ENCODE data around the gene RGR.

Gene RGR, protein sequence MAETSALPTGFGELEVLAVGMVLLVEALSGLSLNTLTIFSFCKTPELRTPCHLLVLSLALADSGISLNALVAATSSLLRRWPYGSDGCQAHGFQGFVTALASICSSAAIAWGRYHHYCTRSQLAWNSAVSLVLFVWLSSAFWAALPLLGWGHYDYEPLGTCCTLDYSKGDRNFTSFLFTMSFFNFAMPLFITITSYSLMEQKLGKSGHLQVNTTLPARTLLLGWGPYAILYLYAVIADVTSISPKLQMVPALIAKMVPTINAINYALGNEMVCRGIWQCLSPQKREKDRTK

GRCh38 chr10:84244651-84245270 is at the start of gene RGR:
Gene RGR (plus strand): TSS chr10:84245053. CDS start chr10:84245091, 38 bp downstream.
- DNase-seq: no peak

DNA sequence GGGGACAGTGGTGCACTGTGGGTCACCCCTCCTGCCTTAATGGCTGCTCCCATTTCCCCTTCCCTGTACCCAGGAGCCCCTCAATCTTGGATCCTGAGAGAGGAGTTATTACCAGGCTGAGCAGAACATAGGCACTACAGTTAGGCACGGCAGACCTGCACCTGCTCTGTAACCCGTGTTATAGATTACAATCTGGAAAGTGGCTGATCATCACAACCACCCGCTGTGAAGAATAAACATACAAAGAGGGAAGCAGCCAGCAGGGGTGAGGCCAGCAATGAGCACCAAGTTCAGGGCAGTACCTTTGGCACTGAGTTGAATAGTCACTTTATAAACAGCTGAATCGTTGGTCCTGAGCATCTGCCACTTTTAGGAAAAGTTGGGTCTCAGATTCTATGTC is 48.8 kb upstream of the RGR start:
- DNase-seq: no peak

GRCh38 chr10:84196941-84197340 is 47.9 kb upstream of the RGR start:
- DNase-seq: no peak

DNA sequence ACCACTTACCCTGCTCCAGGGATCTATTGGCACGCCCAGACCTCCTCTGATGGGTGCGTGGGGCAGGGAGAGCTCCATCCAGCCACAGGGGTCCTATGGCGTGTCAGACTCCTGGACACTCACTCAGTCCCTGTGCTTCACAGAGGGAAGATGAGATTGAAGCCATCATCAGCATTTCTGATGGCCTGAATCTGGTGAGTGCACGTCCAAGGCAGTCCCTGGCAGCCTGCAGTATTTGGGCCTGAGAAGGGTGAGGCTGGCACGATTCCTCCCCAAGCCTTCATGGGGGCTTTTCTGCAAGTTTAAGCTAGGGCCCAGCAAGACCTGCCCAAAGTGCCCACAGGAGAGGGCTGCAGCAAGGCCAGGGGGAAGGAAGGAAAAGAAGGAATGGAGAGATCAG is 47.2 kb upstream of the RGR start:
- no peak for DNase-seq

DNA sequence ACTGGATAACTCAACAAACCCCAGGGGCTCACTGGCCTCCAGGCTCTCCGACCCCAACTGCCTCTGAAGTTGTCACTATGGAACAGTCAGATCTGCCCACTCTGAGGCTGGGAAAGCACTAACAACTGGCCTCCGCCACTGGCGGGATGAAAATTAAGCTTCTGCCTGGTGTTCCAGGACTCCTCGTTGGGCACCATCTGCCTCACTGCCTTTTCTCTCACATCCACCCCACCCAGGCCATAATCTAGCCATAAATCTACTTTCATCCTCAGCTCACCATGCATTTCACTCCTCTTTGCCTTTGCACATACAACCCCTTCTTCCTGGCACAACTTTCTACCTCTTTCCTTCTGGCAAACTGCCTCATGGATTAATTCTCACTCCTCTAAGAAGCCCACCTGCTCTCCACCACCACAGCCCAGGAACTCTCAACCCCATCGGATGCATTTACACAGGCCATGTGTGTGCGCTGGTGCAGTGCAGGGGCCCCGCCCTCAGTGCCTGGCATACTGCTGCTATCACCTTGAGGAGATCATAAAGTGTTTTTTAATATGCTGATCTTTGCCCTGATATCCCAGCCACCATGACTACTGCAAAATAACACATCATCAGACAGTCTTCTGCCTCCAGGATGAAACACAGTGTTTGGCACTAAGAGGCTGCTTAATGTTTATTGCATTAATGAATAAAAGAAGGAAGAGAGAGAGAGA is 46.5 kb upstream of the RGR start:
- no peak for DNase-seq

DNA sequence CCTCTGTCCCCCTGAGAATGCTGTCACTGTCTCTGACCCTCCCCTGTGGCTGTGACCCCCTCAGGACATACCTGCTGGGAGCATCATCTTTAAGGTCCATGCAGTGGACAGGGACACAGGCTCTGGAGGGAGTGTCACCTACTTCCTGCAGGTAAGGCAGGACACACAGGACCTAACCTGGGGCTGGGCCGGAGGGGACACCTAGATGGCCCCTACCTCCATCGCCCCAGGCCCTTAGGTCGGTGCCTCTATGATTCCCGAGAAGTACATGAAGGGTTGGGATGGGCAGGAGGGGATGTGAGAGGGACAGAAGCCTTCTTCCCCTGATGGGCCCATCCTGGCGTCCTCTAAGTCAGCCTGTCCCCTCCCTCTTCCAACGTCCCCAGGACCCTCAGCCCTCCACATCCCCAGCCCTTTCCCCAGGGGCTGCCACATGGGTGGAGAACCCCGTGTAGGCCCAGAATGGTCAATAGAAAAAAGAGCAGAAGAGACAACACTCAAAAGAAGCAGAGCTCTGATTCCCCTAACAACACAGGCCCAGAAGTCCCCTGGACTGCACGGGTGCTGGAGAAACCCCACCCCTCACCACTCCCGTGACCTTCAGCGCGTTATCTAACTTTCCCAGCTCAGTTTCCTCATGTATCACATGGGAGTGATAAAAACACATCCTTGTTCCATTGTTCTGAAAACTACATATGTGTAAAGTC is 44.2 kb upstream of the RGR start:
- DNase-seq: no peak

- no peak for DNase-seq
Observed at GRCh38 chr10:84201244-84201606, 43.6 kb upstream of the RGR start.

DNA sequence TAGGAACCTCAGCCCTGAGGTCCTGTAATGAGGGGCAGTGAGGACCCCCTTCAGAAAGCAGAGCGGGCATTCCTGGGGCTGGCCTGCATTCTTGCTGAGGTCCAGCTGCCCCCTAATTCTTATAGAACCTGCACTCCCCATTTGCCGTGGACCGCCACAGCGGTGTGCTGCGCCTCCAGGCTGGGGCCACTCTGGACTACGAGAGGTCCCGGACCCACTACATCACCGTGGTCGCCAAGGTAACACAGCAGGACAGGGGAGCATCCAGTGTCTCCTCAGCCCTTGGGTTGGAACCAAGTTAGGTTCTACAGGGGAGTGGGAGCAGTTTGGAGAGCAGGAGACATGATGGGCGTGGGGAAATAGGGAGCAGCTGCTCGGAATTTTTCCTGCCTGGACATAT is 43.2 kb upstream of the RGR start:
- DNase-seq: no peak

DNA sequence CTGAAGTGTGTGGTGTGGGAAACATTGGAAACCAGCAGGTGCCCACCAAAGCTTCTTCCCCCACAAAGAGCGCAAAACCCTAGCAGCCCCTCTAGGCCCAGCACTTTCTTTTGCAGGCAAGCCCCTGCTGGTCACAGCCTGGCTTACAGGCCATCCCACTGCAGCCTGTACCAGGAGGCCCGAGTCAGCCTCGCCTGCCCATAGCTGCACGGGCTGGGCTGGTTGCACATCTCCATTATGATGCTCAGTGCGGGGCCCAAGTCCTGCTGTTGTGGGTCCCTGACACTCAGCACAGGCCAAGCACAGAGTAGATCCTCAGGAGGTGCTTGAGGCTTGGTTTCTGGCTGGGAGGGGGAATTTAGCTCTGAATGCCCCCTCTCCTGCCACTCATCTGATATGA is 42.5 kb upstream of the RGR start:
- no peak for DNase-seq

DNA sequence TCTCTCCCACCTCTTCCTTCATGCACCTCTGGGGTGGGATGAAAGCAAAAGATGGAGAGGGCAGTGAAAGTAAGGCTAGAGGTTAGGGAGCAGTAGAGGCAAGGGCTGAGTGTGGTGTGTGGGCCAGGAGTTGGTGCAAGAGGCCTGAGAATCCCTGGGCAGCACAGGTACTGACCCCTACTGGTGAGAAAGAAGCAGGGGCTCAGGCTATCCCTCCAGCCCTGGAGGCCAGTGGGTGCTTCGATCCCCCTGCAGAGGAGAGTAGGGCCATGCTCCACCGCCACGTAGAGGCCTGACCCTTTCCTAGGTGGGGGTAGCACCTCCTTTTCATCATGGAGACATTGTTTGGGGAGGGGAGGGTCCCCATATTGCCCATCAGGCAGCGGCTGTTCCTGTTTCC is 40.7 kb upstream of the RGR start:
- DNase-seq: no peak

- no peak for DNase-seq
Observed at GRCh38 chr10:84204610-84205009, 40.2 kb upstream of the RGR start.

GRCh38 chr10:84205049-84205852 is 39.6 kb upstream of the RGR start:
- DNase-seq: peak; percentile 26

GRCh38 chr10:84205853-84206525 is 38.9 kb upstream of the RGR start:
- DNase-seq: no peak

DNA sequence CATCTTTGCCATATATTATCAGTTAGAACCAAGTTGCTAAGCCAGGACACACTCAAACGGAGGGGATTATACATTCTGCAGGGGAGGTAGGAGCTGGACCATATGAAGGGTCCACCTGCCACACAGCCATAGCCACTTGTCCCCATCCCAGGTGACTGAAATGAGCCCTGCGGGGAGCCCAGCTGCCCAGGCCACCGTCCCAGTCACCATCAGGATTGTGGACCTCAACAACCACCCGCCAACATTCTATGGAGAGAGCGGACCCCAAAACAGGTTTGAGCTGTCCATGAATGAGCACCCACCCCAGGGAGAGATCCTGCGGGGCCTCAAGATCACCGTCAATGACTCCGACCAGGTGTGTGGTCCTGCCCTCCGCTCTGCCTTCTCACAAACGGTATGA is 36.8 kb upstream of the RGR start:
- DNase-seq: no peak

DNA sequence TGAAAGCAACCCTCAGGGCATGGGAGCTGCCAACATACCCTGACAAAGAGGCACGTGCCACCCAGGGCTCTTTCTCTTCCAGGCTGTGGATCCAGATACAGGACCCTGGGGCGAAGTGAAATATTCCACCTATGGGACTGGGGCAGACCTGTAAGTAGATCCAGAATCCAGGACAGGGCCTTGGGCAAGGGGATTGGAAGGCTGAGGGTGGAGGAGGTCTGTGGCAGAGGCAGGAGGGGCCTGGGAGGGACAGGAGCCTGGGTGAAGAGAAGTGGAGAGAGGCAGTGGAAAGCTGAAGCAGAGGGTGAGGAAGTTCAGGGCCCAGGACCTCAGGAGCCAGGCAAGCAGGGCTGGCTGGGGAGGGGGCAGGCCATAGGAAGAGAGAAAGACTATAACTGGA is 33.3 kb upstream of the RGR start:
- no peak for DNase-seq

DNA sequence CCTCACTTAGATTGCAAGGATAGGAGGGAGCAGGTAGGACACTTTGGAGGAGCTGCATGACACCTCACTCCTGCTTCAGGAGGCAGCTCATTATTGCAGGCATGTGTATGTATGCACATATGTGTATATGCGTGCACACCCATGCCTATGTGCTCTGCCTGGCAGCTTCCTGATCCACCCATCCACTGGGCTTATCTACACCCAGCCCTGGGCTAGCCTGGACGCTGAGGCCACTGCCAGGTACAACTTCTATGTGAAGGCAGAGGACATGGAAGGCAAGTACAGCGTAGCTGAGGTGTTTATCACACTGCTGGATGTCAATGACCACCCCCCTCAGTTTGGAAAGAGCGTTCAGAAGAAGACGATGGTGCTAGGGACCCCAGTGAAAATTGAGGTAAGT is 32.8 kb upstream of the RGR start:
- DNase-seq: no peak

DNA sequence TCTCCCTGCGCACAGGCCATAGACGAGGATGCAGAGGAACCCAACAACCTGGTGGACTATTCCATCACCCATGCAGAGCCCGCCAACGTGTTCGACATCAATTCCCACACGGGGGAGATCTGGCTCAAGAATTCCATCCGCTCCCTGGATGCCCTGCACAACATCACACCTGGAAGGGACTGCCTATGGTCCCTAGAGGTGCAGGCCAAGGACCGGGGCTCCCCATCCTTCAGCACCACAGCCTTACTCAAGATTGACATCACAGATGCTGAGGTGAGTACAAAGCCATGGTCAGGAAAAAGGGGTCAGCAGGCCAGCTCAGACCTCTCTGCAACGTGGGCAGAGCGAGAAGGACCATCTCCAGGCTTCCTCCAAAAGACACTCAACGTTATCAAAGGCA is 31.8 kb upstream of the RGR start:
- DNase-seq: no peak

DNA sequence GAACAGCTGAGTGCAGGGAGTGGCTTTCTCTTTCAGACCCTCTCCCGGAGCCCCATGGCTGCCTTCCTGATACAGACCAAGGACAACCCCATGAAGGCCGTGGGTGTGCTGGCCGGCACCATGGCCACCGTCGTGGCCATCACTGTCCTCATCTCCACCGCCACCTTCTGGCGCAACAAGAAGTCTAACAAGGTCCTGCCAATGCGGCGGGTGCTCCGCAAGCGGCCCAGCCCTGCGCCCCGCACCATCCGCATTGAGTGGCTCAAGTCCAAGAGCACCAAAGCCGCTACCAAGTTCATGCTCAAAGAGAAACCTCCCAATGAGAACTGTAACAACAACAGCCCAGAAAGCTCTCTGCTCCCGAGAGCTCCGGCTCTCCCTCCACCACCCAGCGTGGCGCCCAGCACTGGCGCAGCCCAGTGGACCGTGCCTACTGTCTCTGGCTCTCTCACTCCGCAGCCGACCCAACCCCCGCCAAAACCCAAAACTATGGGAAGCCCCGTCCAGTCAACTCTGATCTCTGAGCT is 30.7 kb upstream of the RGR start:
- DNase-seq: no peak

DNA sequence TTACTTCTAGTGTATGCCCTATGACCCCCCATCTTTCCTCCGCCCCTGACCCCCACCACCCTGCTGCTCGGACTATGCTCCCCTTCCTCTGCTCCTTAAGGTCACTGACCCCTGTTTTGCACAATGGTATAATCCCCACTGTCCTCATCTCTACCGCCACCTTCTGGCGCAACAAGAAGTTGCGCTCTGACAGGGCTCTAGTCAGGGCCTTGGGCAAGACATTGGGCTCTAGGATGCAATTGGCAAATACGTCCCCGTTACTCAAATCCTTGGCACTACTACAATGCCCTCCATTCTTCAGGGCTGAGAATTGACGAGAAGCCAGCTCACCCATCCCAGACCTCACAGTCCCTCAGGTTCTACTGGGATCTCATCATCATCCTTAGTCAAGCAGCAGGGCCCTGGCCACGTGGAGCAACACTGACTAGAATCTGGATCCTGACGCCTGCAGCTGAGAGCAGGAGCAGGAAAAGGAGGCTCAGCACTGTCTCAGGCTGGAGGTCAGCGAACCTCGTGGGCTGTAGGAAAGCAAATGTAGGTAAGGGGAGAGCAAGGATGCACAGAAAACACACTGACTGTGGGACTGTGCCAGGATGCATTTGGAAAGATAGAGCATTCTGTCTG is 30.1 kb upstream of the RGR start:
- DNase-seq: peak; percentile 15

- DNase-seq: no peak
Observed at GRCh38 chr10:84216834-84217233, 28.0 kb upstream of the RGR start.

DNA sequence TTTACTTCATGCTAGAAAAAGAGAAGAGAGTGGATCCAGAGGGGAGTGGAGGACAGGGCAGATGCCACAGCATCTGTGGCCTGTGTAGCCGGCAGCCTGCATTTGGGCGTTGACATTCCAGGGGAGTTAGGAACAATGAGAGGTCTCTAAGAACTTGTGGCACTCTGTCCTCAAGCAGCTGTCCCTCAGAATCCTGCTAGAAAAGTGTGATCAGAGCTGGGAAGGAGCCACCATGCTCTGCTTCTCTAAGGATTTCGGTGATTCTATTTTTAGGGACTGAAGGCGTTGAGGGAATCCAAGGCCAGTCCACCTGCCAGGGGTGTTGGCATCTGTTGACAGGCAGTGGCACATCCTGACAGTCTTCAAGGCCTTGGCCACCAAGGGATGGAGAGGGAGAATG is 27.1 kb upstream of the RGR start:
- no peak for DNase-seq

- no peak for DNase-seq
Observed at GRCh38 chr10:84221916-84222315, 22.9 kb upstream of the RGR start.
